GM23248 (cell line): ENCODE measurements around the gene P2RY2. TPM values are rescaled to one million over a fixed set of nuclear protein-coding genes. Genes with fewer than 3 reads are reported as not detected.

Experiments used
- DNase-seq: peaks from one replicate; pipeline ENCODE4 v3.0.0-alpha.2; 2015
- H2AFZ ChIP-seq: fragments of 200-600 bp; sonication (generic); 2 replicates; pipeline ENCODE4 v1.6.1; 2016; ENCODE audit warnings: antibody characterized with exemption
- H3F3A ChIP-seq: fragments of 200-600 bp; sonication (generic); 2 replicates; pipeline ENCODE4 v1.6.1; 2016; ENCODE audit warnings: mild to moderate bottlenecking, antibody characterized with exemption, mixed run types; ENCODE audit not compliant: insufficient read depth
- H3K27ac ChIP-seq: fragments of 200-600 bp; sonication (generic); 2 replicates; pipeline ENCODE4 v1.5.1; 2016; ENCODE audit warnings: mild to moderate bottlenecking
- H3K27me3 ChIP-seq: fragments of 200-600 bp; sonication (generic); replicated peaks from 2 replicates; pipeline ENCODE4 v1.6.1; 2016; ENCODE audit warnings: mild to moderate bottlenecking; ENCODE audit not compliant: insufficient read depth
- H3K36me3 ChIP-seq: fragments of 200-600 bp; sonication (generic); 2 replicates; pipeline ENCODE4 v1.6.1; 2016; ENCODE audit warnings: low read depth, mild to moderate bottlenecking
- H3K4me1 ChIP-seq: fragments of 200-600 bp; sonication (generic); 2 replicates; pipeline ENCODE4 v1.6.1; 2016; ENCODE audit warnings: mild to moderate bottlenecking; ENCODE audit not compliant: insufficient read depth
- H3K4me2 ChIP-seq: fragments of 200-600 bp; sonication (generic); one replicate; pipeline ENCODE4 v1.6.1; 2016; ENCODE audit warnings: mild to moderate bottlenecking; ENCODE audit not compliant: unreplicated experiment
- H3K4me3 ChIP-seq: fragments of 200-600 bp; sonication (generic); 2 replicates; pipeline ENCODE4 v1.5.1; 2016; ENCODE audit warnings: mild to moderate bottlenecking
- H3K79me2 ChIP-seq: fragments of 200-600 bp; sonication (generic); 2 replicates; pipeline ENCODE4 v1.6.1; 2016; ENCODE audit warnings: mild to moderate bottlenecking; ENCODE audit not compliant: insufficient read depth
- H3K9ac ChIP-seq: fragments of 200-600 bp; sonication (generic); 2 replicates; pipeline ENCODE4 v1.6.1; 2016; ENCODE audit warnings: mild to moderate bottlenecking
- H3K9me2 ChIP-seq: fragments of 200-600 bp; sonication (generic); 2 replicates; pipeline ENCODE4 v1.6.1; 2016; ENCODE audit warnings: mixed run types, mild to moderate bottlenecking, moderate library complexity; ENCODE audit not compliant: insufficient read depth
- H3K9me3 ChIP-seq: fragments of 200-600 bp; sonication (generic); one replicate; pipeline ENCODE4 v1.6.1; 2017; ENCODE audit warnings: low read depth
- H4K20me1 ChIP-seq: fragments of 200-600 bp; sonication (generic); 2 replicates; pipeline ENCODE4 v1.6.0; 2016; ENCODE audit not compliant: insufficient read depth
- EZH2 ChIP-seq: fragments of 200-600 bp; sonication (generic); IDR thresholded peaks from 2 replicates; pipeline ENCODE4 v1.6.1; 2018; ENCODE audit warnings: antibody characterized with exemption, mild to moderate bottlenecking; ENCODE audit not compliant: insufficient read depth, poor library complexity, severe bottlenecking
- EZH2phosphoT487 ChIP-seq: fragments of 200-600 bp; sonication (generic); IDR thresholded peaks from 2 replicates; pipeline ENCODE4 v1.6.1; 2018; ENCODE audit warnings: antibody characterized with exemption, moderate library complexity, mild to moderate bottlenecking, low read depth; ENCODE audit not compliant: insufficient read depth
- WGBS, 2 experiments: methylation state at CpG; one replicate each; pipeline ENCODE4 v1.1.6; 2015 to 2017; ENCODE audit warnings: low lambda C conversion rate in 2 of 2, low coverage in 1 of 2; ENCODE audit errors: missing lambda C conversion rate in 2 of 2; 5-methylcytosine and 5-hydroxymethylcytosine counted together
- in situ Hi-C: fragments of 300-500 bp; cut with MboI; formaldehyde crosslinking; loops from 2 replicates; pipeline ENCODE4 v1.15.0; 2020
- polyA plus RNA-seq: library from polyadenylated mRNA; unstranded; fragments of >200 nt; fragmentation: Nextera tagmentation; extraction: Ambion mirVana; gene quantifications from 2 replicates; pipeline ENCODE4 v1.2.1, GENCODE V29; 2016
- total RNA-seq: library from RNA; depleted of rRNA; stranded (reverse); fragments of >200 nt; shearing (Covaris generic); gene quantifications from 2 replicates; pipeline ENCODE4 v1.2.3, GENCODE V29; 2014

Gene P2RY2
- total and polyA plus RNA-seq, 2 experiments from 2014 or later, result not detected

DNA sequence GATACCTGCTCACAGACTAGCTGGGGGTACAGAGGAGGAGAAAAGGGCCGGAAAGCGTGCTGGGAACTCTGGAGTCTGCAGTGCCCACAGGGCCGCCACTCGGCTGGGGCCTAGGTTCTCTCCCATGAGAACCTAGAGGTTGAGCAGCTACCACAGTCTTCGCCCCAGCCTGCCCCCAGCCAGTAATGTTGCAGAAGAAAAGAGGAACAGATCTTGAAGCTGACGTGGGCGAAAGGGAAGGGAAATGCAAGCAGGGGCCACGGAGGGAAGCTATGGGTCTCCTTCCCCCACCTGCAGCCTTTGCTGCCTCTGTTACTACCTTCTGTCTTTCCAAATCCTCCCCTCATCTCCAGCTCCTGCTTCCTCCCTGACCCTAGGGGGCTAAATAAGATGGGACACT is 28.8 kb upstream of the P2RY2 start:
- no peak overlapping the region for H3K4me3 ChIP-seq
- no peak overlapping the region for H3K9ac ChIP-seq
- no peak overlapping the region for H3K4me2 ChIP-seq
- H3K9me3 ChIP-seq, result no peaks in the 10 kb centered on the region
- H3K9me2 ChIP-seq, result no peaks in the 10 kb centered on the region
- no peaks in the 10 kb centered on the region for H3K79me2 ChIP-seq
- H4K20me1 ChIP-seq, result no peaks in the 10 kb centered on the region
- TF ChIP-seq EZH2phosphoT487 (no peak), EZH2 (no peak)
- WGBS, 2 experiments, result 67 to 68% methylated on average over 8 of the region's 8 CpGs
- H2AFZ ChIP-seq, result no peak overlapping the region
- in situ Hi-C loops, result loop anchor here (10.0 kb wide), 1 partner anchor 95 kb away; no protein-coding TSS in a partner anchor
- H3K27ac ChIP-seq, result no peak overlapping the region
- H3K27me3 ChIP-seq, result no peaks in the 10 kb centered on the region
- H3K36me3 ChIP-seq, result no peaks in the 10 kb centered on the region
- H3K4me1 ChIP-seq, result peaks cover 16% of the 10 kb centered on the region
- peaks cover 19% of the 10 kb centered on the region; the same call in 1 of the 2 replicates for H3F3A ChIP-seq
- no peak for DNase-seq

DNA sequence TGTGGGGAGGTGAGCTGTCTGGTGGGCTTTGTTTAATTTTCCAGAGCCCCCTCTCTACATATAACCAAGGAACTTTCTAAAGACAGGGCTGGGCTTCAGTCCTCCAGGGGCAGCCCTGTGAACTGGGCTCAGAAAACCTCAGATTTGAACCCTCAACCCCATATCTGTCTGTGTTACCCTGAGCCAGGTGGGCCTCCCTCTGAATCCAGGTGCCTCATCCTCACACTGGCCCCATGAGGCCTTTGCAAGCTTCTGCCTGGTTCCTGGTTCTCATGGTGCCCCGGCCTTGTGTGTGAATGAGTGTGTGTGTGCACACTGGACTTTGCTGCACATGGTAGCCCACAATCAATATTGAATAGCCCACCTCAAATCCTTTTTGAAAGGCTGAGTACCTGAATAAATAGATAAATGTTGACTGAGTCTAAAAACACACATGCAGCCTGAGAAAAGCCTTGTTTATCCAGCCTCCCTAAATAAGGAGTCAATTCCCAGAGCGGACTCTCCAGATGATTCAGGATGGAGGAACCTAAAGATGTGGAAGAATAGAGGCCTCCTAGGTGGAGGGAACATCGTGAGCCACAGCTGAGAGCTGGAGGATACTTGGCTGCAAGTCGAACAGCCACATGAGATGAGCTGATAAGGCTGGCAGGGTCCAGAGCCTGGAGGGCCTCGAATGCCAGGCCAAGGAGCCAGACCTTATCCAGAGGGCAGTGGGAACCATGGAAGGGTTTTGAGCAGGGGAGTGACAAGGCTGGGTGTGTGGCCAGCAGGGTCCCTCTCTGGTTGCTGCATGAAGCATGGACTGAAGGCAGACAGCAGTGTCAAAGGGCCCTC is 28.1 kb upstream of the P2RY2 start:
- H3K27ac ChIP-seq, result no peak overlapping the region
- H3K4me3 ChIP-seq, result no peak overlapping the region
- no peaks in the 10 kb centered on the region for H3K9me2 ChIP-seq
- no peak overlapping the region for H3K4me2 ChIP-seq
- peaks cover 22% of the 10 kb centered on the region for H3K4me1 ChIP-seq
- WGBS, 2 experiments, result 64 to 78% methylated on average over 5 of the region's 5 CpGs
- H3K36me3 ChIP-seq, result no peaks in the 10 kb centered on the region
- TF ChIP-seq EZH2phosphoT487, result no peak
- no peak for TF ChIP-seq EZH2
- no peaks in the 10 kb centered on the region for H3K27me3 ChIP-seq
- in situ Hi-C loops, result loop anchor here (10.0 kb wide), 1 partner anchor 95 kb away; no protein-coding TSS in a partner anchor
- peaks cover 13% of the 10 kb centered on the region; the same call in 1 of the 2 replicates for H3F3A ChIP-seq
- no peaks in the 10 kb centered on the region for H3K9me3 ChIP-seq
- no peak for DNase-seq
- no peaks in the 10 kb centered on the region for H3K79me2 ChIP-seq
- H2AFZ ChIP-seq, result no peak overlapping the region
- no peaks in the 10 kb centered on the region for H4K20me1 ChIP-seq
- no peak overlapping the region for H3K9ac ChIP-seq

DNA sequence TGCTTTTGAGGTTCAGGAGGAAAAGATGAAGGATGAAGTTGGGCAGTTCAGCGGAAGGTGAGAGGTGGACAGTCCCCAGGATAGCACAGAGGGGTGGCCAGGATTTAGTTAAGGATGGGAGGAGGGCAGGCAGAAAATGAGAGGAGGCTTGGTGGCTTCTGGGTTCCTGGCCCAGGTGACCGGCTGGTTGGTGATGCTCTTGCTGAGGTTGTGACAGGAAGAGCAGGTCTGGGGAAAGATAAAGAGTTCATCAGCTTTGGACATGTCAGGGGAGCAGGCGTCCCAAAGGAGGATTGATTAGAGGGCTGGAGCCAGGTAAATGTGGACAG is 27.6 kb upstream of the P2RY2 start:
- H3F3A ChIP-seq, result peaks cover 9% of the 10 kb centered on the region; the same call in 1 of the 2 replicates
- H4K20me1 ChIP-seq, result no peaks in the 10 kb centered on the region
- 93 to 96% methylated on average over 3 of the region's 3 CpGs for WGBS, 2 experiments

DNA sequence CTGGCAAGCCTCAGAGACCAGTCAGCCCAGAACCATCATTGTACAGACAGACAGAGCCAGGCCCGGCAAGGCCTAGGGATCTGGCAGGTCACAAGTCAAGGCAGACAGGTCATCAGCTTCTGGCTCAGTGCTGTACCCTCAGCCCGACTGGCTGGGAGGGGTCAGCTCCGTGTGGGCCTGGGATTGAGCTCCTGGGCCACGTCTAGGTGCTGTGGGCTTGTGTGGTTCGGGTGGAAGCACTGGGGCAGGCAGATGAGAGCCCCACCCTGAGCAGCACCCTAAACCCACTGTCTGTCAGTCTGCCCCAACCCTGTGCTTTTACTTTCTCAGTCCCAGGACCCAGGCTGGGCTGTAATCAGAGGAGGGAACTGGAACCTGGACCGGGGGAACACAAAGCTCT is 26.9 kb upstream of the P2RY2 start:
- H3K4me1 ChIP-seq, result peaks cover 18% of the 10 kb centered on the region
- no peak overlapping the region for H3K4me2 ChIP-seq
- H3K9me3 ChIP-seq, result no peaks in the 10 kb centered on the region
- H2AFZ ChIP-seq, result no peak overlapping the region
- H3K9me2 ChIP-seq, result no peaks in the 10 kb centered on the region
- WGBS, 2 experiments, result 69 to 73% methylated on average over 5 to 6 of the region's 6 CpGs
- H3K27me3 ChIP-seq, result no peaks in the 10 kb centered on the region
- peaks cover 6% of the 10 kb centered on the region; the same call in 1 of the 2 replicates for H3F3A ChIP-seq
- in situ Hi-C loops, result no loop called here
- TF ChIP-seq EZH2phosphoT487, result no peak
- TF ChIP-seq EZH2, result no peak
- no peaks in the 10 kb centered on the region for H4K20me1 ChIP-seq
- H3K36me3 ChIP-seq, result no peaks in the 10 kb centered on the region
- no peak overlapping the region for H3K9ac ChIP-seq
- H3K27ac ChIP-seq, result no peak overlapping the region
- DNase-seq, result no peak
- H3K79me2 ChIP-seq, result no peaks in the 10 kb centered on the region
- H3K4me3 ChIP-seq, result no peak overlapping the region

More for the DNA sequence above, 27.6 kb upstream of the P2RY2 start:
- peaks cover 22% of the 10 kb centered on the region for H3K4me1 ChIP-seq
- H3K9ac ChIP-seq, result no peak overlapping the region
- H3K27ac ChIP-seq, result no peak overlapping the region
- no peak overlapping the region for H3K4me2 ChIP-seq
- H3K79me2 ChIP-seq, result no peaks in the 10 kb centered on the region
- DNase-seq, result no peak
- in situ Hi-C loops, result no loop called here
- H2AFZ ChIP-seq, result no peak overlapping the region
- no peaks in the 10 kb centered on the region for H3K27me3 ChIP-seq
- H3K9me2 ChIP-seq, result no peaks in the 10 kb centered on the region
- H3K9me3 ChIP-seq, result no peaks in the 10 kb centered on the region
- H3K4me3 ChIP-seq, result no peak overlapping the region
- no peaks in the 10 kb centered on the region for H3K36me3 ChIP-seq
- TF ChIP-seq EZH2phosphoT487, result no peak
- TF ChIP-seq EZH2, result no peak
